Thyroid gland (tissue), 4 donors: ENCODE data around the gene KRT20. TPM values are rescaled to one million over a fixed set of nuclear protein-coding genes. Genes with fewer than 3 reads are reported as not detected.

ENCODE experiments used
- DNase-seq, 2 donors: peaks; one replicate each; pipeline ENCODE4 v3.0.0-alpha.2; 2019
- H3K27ac ChIP-seq, 3 donors: fragments of 200-600 bp; sonication (generic); 1 replicate in 2 of 3; 2 replicates in 1 of 3; pipeline ENCODE4 v1.5.1; 2016 to 2019; ENCODE audit warnings: mild to moderate bottlenecking in 1 of 3, moderate library complexity in 1 of 3
- H3K27me3 ChIP-seq: fragments of 200-600 bp; sonication (generic); one replicate; pipeline ENCODE4 v1.5.1; 2019
- H3K36me3 ChIP-seq, 2 donors: fragments of 200-600 bp; sonication (generic); one replicate each; pipeline ENCODE4 v1.5.1; 2016 to 2019
- H3K4me1 ChIP-seq, 2 donors: fragments of 200-600 bp; sonication (generic); one replicate each; pipeline ENCODE4 v1.5.1; 2017 to 2019
- H3K4me3 ChIP-seq, 3 donors: fragments of 200-600 bp; sonication (generic); replicated peaks in 1 of 3; 1 replicate in 2 of 3; 2 replicates in 1 of 3; pipeline ENCODE4 v1.5.1; 2016; ENCODE audit warnings: mild to moderate bottlenecking in 1 of 3
- H3K9me3 ChIP-seq: fragments of 200-600 bp; sonication (generic); one replicate; pipeline ENCODE4 v1.5.1; 2017
- POLR2A ChIP-seq, 2 donors: fragments of 450-650 bp; IDR thresholded peaks; one replicate each; pipeline ENCODE4 v1.6.1; 2017; ENCODE audit warnings: antibody characterized with exemption in 2 of 2, mild to moderate bottlenecking in 2 of 2, moderate library complexity in 1 of 2
- WGBS, 2 donors: methylation state at CpG; one replicate each; pipeline ENCODE4 v1.1.5; 2017; 5-methylcytosine and 5-hydroxymethylcytosine counted together
- intact Hi-C: fragments of 100-400 bp; cut with DNase I; formaldehyde crosslinking; loops from one replicate; pipeline ENCODE4 v1.15.1; 2023
- total RNA-seq, 4 donors: library from RNA; depleted of rRNA; stranded (reverse); fragments of >200 nt; gene quantifications; one replicate each; pipeline ENCODE4 v1.2.3, GENCODE V29; 2016
- TF ChIP-seq, protein P1 (sequence below), 6 experiments: fragments of 200-600 bp in 3 of 6; fragments of 450-650 bp in 3 of 6; sonication (generic) in 3 of 6; IDR thresholded peaks; one replicate each; pipeline ENCODE4 v1.5.1; 2016 to 2019; ENCODE audit warnings: antibody characterized with exemption in 6 of 6, mild to moderate bottlenecking in 2 of 6, inconsistent platforms in 1 of 6, moderate library complexity in 1 of 6

KRT20 gene
- total RNA-seq, 4 donors from 2014 or later = not detected

DNA sequence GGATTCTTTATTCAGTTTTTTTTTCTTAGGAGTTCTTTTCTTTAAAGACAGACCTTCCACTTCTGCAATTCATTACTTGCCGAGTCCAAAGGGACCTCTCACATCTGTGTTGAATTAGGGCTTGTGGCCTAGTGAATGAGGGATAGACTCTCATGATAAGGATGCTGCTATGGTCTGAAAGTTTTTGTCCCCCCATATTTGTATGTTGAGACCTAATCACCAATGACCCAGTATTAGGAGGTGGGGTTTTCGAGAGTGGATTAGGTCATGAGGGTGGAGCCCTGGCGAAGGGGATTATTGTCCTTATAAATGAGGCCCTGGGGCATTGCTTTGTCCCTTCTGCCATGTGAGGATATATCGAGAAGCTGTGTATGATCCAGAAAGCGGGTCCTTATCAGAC, 27.5 kb downstream of the KRT20 start:
- H3K9me3 ChIP-seq = no peaks in the 10 kb centered on the region
- peak overlapping the region in 1 of 3 donors; percentile 27 for H3K27ac ChIP-seq
- TF ChIP-seq, protein P1, sequence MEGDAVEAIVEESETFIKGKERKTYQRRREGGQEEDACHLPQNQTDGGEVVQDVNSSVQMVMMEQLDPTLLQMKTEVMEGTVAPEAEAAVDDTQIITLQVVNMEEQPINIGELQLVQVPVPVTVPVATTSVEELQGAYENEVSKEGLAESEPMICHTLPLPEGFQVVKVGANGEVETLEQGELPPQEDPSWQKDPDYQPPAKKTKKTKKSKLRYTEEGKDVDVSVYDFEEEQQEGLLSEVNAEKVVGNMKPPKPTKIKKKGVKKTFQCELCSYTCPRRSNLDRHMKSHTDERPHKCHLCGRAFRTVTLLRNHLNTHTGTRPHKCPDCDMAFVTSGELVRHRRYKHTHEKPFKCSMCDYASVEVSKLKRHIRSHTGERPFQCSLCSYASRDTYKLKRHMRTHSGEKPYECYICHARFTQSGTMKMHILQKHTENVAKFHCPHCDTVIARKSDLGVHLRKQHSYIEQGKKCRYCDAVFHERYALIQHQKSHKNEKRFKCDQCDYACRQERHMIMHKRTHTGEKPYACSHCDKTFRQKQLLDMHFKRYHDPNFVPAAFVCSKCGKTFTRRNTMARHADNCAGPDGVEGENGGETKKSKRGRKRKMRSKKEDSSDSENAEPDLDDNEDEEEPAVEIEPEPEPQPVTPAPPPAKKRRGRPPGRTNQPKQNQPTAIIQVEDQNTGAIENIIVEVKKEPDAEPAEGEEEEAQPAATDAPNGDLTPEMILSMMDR (IDR thresholded peaks at IDR 0.05) = no peak
- no peak for TF ChIP-seq POLR2A (IDR thresholded peaks at IDR 0.05)
- no peak overlapping the region for H3K4me3 ChIP-seq
- no peak for DNase-seq
- no peaks in the 10 kb centered on the region for H3K4me1 ChIP-seq
- no peaks in the 10 kb centered on the region for H3K27me3 ChIP-seq
- intact Hi-C loops = no loop called here
- 57 to 74% methylated on average over 5 of the region's 5 CpGs for WGBS, 2 donors
- H3K36me3 ChIP-seq = no peaks in the 10 kb centered on the region

DNA sequence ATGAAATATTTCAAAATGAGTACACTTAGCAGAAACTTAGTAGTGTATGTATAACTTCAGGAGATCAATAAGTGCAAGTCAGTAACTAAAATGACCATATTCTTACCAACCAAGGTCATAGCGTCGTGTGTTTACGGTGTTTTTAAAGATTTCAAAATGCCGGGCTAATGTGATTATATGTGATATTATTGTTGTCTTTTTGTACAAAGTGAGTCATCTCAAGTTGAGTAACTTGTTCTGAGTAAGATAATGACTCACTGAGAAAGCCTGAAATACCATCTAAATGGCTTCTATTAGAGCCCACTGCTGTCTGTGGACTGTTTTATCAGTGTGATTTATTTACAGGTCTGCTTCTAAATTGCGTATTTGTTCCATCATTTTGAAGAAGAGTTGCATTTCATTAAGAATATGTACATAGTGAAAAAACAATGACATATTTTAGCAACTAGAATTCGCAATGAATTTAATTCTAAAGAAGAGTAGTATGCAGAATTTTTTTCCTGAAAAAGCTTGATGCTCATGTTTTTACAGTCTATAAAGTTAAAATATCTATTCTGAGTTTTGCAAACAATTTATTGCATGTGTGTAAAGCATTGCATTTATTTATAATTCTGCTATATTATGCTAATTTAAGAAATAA, 30.7 kb downstream of the KRT20 start:
- H3K27ac ChIP-seq = no peak overlapping the region
- H3K27me3 ChIP-seq = no peaks in the 10 kb centered on the region
- no peaks in the 10 kb centered on the region for H3K36me3 ChIP-seq
- no peak for DNase-seq
- H3K4me3 ChIP-seq = no peak overlapping the region
- 69 to 73% methylated on average over 6 of the region's 6 CpGs for WGBS, 2 donors
- TF ChIP-seq POLR2A (IDR thresholded peaks at IDR 0.05) = no peak
- TF ChIP-seq, protein P1 (IDR thresholded peaks at IDR 0.05) = no peak
- H3K9me3 ChIP-seq = no peaks in the 10 kb centered on the region
- H3K4me1 ChIP-seq = no peaks in the 10 kb centered on the region
- intact Hi-C loops = no loop called here

DNA sequence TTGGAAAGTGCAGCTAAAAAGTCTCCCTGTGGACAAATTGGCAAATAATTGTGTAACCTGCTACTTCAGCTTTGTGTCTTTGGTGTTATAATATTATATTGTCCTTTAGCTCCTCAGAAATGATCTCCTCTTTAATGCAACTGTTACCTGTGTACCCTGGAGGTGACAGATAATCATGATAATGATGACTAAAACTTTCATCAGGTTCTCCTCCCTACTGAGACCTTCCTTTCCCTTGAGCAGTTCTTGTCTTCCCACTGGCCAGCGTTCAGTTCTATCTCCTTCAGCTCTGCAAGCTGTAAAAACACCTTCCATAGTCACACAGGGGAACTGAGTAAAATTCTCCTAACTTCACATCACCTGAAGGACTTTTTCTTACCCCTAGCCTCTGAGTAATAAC, 32.7 kb downstream of the KRT20 start:
- Histone ChIP-seq H3K4me3 (no peak overlapping the region), H3K9me3 (no peaks in the 10 kb centered on the region), H3K27ac (no peak overlapping the region), H3K4me1 (no peaks in the 10 kb centered on the region), H3K36me3 (no peaks in the 10 kb centered on the region), H3K27me3 (no peaks in the 10 kb centered on the region)
- no peak for TF ChIP-seq POLR2A (IDR thresholded peaks at IDR 0.05)
- TF ChIP-seq, protein P1 (IDR thresholded peaks at IDR 0.05) = no peak
- WGBS, 2 donors = 60 to 67% methylated on average over 1 of the region's 1 CpG
- intact Hi-C loops = no loop called here
- DNase-seq = no peak

DNA sequence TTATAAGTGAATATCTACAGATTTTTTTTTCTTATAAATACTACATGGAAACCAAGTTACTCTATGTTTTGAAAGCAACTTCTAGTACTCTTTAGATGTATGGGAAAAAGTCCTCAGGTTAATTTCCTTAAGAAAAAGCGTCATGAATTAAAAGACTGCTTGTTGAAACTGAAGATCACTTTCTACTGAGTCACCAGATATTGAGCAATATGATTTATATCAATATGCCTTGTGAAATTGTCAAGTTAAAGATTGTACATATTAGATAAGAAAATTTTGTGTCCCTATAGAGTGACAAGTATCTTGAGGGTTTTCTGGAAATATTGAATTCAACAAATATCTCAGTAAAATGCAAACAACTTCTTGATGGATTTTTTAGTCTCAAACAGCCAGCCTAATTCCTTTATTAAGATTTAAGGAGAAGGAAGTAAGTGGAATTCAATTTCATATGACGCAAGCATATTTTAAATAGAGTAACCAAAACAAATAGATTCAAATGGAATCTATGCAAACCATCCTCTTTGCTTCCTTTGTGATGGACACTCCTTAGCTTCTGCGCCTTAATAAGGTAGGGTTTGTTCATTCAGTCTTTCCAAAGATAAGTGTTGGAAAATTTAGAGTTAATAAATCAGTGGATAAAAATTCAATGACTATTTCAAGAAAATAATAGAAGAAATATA, 34.6 kb downstream of the KRT20 start:
- H3K4me1 ChIP-seq = no peaks in the 10 kb centered on the region
- no peak for DNase-seq
- WGBS, 2 donors = 94 to 95% methylated on average over 3 of the region's 3 CpGs
- H3K27me3 ChIP-seq = no peaks in the 10 kb centered on the region
- H3K27ac ChIP-seq = no peak overlapping the region
- H3K9me3 ChIP-seq = no peaks in the 10 kb centered on the region
- H3K4me3 ChIP-seq = no peak overlapping the region
- no peak for TF ChIP-seq POLR2A (IDR thresholded peaks at IDR 0.05)
- TF ChIP-seq, protein P1 (IDR thresholded peaks at IDR 0.05) = no peak
- no peaks in the 10 kb centered on the region for H3K36me3 ChIP-seq
- intact Hi-C loops = no loop called here

DNA sequence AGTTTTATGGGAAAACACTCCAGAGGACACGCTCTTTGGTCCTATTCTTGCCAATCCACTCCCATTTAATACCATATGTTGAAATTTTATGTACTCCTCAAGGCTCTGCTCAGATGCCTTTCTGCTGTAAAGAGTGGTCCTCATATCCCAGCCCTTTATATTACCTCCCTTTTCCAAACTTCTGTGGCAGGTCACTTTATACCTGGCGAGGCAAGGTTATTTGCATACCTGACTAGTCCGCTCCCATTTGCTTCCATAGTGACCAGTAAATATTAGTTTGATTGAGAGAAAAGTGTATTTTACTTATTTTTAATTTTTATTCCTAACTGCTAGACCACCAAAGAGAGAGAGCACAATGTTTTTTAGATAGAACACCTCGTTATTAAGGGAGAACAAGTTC, 35.3 kb downstream of the KRT20 start:
- WGBS, 2 donors = 86 to 90% methylated on average over 4 of the region's 4 CpGs
- H3K27ac ChIP-seq = no peak overlapping the region

More for the DNA sequence above, 35.3 kb downstream of the KRT20 start:
- no peaks in the 10 kb centered on the region for H3K4me1 ChIP-seq
- no peak overlapping the region for H3K4me3 ChIP-seq
- no peaks in the 10 kb centered on the region for H3K36me3 ChIP-seq
- H3K9me3 ChIP-seq = no peaks in the 10 kb centered on the region
- TF ChIP-seq, protein P1 (IDR thresholded peaks at IDR 0.05) = no peak
- TF ChIP-seq POLR2A (IDR thresholded peaks at IDR 0.05) = no peak
- no peaks in the 10 kb centered on the region for H3K27me3 ChIP-seq
- intact Hi-C loops = no loop called here
- DNase-seq = no peak
